ENCODE results near the gene ACAT2.
"Not testable (repeated sequence)": the region's sequence is repeated elsewhere in the genome, so short reads cannot be mapped to it uniquely, and the experiment has no call there.

Gene ACAT2

DNA sequence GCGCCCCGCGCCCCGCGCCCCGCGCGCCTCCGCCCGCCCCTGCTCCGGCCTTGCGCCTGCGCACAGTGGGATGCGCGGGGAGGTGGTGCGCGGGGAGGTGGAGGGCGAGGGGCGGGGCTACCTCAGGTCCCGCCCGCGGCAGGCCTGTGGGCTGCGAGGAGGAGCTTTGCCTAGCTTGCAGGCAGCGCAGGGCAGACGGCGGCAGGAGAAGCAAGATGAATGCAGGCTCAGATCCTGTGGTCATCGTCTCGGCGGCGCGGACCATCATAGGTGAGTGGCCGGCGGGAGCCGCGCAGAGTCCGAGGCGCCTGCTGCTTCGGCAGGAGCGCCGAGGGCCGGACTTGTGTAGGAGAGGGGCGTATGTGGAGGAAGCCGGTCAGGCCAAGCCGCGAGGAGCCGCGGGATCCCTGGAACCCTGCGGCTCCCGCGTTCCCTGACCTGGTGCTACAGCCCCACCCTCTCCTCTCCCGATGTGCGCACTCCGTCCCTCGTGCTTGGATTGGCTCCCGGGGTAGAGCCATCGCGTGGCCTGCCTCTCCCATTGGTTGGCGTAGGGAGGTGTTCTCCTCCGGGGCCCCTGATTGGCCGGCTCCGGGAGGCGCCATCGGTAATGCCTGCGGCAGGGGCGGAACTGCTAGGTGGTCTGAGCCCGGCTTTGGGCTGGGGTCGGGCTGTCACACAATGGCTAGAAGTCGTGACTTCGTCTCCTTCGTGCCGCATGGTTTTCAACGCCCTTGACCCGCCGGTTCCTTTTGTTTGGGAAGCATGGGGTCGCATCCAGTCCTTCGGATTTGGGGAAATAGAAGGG lies at the start of gene ACAT2:
Gene ACAT2 (plus strand): TSS at position 173 of the 808 bp plus-strand sequence. CDS start 43 bp downstream, at position 216.
- peak; percentile 94 for DNase-seq (ENCODE audit: low spot score)

DNA sequence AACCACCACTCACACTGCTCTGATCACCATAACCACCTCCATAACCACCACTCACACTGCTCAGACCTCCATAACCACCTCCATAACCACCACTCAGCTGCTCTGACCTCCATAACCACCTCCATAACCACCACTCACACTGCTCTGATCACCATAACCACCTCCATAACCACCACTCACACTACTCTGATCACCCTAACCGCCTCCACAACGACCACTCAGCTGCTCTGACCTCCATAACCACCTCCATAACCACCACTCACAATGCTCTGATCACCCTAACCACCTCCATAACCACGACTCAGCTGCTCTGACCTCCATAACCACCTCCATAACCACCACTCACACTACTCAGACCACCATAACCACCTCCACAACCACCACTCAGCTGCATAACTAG lies 49.5 kb upstream of the ACAT2 start:
- not testable (repeated sequence) for DNase-seq (ENCODE audit: low spot score)

DNA sequence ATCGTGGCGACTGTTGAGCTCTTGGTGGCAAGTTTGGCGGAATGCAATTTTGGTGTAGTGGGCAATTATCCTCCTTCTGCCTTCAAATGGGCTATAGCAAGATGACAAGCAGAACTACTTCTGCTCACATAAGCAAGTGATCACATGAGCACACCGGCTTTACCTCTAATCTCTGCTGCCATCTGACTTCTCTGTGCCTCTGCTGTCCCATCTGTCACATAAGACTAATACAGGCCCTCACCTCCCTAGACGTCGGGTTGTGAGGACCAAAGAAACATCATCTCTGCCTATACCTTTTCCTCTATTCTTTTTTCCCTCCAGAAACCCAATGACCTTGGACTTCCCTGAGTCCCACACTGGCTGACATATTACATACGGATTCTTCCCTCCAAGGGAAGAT lies 47.9 kb upstream of the ACAT2 start:
- DNase-seq (ENCODE audit: low spot score): no peak

DNA sequence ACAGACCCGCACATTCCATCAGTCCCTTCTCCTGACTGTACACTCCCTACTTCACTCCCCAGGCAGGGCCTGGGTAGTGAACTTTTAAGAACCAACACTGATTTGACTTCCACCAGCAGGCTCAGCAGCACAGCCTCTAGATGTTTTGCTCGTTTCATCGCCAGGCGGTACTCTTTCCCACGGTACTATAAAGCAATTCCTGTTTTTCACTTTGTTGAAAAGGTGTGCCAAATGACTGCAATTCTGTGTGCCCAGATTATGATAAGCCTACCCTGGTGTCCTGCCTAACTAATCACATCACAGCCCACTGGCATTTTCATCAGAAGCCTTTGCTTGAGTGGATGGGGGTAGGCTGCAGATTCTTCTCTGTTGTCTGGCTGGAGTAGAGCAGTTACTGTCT lies 47.4 kb upstream of the ACAT2 start:
- DNase-seq (ENCODE audit: low spot score): no peak

DNA sequence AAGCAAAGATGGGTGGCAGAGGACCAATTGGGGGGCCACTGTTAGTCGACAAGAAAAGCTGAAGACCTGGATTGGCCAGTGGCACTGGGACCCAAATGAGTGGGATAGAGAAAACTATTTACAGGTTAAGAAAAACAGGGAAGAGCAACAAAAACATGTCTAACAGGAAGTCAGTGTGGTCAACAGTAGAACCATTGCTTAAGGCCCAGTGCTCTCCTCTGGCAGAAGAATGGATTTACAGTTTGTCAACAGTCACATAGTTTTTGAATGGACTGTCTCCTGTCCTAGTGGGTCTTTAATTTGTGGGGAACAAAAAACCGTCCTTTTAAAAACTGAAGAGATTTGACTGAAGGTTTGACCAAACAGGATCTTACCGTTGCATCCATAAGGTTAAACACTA lies 46.7 kb upstream of the ACAT2 start:
- DNase-seq (ENCODE audit: low spot score): no peak

DNA sequence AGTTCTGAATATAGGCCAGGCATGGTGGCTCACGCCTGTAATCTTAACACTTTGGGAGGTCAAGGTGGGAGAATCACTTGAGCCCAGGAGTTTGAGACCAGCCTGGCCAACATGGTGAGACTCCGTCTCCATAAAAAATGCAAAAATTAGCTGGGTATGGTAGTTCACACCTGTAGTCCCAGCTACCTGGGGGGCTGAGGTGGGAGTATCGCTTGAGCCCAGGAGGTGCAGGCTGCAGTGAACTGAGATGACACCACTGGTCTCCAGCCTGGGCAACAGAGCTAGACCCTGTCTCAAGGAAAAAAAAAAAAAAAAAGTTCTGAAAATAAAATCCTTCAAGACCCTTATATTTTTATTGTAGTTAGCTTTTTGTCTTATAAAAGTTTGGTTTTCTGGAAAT lies 46.2 kb upstream of the ACAT2 start:
- no peak for DNase-seq (ENCODE audit: low spot score)

DNA sequence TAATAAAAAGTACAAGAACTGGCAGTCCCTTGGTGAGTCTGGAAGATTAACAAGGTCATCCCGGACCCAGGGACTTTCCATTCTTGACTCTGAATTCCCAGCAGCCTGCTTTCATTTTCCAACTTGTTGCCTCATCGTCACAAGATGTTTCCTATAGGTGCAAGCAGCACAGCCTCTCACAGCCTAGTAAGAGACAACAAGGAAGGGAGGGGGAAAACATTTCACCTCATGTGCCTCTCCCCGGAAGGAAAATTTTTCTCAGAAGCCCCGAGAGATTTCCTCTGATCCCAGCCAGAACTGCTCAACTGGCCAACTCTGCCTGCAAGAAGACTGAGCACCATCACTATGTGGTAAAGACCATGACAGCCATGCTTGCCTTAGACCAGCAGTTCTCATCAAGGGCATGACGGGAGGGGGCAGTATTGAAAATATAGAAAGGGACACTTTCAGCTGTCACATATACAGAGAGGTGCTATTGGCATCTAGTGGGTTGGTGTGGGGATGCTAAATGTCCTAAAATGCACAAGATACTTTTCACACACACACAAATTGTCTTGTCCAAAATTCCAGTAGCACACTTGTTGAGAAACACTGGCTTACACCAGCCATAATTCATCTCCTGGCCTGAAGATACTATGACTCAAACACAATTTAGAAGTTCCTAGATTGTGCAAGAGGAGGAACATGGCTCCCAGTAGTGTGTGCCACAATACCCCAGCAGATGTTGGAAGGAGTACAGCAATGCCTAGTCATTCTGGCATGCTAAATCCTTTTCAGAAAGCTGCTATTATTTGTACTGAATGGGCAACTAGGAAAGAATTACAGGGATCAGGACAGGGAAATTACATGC lies 45.4 kb upstream of the ACAT2 start:
- no peak for DNase-seq (ENCODE audit: low spot score)

DNA sequence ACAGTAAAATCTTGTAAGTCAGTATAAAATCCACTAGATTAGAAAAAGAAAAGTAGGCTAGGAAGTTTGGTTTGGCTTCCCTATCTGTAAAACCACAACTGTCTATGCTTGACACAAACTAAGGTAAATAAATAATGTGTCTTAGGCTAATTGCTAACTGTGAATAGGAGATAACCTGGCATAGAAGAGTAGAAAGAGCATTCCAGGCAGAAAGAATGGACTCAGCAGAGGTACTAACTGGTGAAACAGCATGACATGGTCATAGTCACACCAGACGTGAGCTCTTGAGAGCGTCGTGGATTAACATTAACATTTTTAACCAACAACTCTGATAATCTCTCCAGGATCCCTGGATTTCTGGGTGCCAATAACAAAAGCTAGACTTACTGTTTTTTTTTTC lies 43.2 kb upstream of the ACAT2 start:
- DNase-seq (ENCODE audit: low spot score): no peak

DNA sequence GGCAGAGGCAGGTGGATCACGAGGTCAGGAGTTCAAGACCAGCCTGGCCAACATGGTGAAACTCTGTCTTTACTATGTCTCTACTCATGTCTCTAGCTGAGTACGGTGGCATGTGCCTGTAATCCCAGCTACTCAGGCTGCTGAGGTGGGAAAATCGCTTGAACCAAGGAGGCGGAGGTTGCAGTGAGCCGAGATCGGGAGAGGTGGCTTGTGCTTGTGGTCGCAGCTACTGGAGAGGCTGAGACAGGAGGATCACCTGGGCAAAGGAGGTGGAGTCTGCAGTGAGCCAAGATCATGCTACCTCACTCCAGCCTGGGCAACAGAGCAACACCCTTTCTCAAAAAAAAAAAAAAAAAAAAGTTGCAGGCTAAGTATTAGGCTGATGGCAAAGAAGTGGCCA lies 42.6 kb upstream of the ACAT2 start:
- no peak for DNase-seq (ENCODE audit: low spot score)

DNA sequence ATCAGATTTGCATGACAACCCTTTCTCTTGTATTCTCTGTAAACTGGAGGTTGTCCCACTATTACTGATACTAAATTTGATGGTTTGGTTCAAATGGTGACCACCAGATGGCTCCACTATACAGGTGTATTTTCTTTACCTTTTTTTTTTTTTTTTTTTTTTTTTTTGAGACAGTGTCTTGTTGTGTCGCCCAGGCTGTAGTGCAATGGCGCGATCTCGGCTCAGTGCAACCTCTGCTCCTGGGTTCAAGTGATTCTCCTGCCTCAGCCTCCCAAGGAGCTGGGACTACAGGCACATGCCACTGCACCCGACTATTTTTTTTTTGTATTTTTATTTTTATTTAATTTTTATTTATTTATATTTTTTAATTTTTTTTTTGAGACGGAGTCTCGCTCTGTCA lies 41.1 kb upstream of the ACAT2 start:
- DNase-seq (ENCODE audit: low spot score): peak; percentile 76

DNA sequence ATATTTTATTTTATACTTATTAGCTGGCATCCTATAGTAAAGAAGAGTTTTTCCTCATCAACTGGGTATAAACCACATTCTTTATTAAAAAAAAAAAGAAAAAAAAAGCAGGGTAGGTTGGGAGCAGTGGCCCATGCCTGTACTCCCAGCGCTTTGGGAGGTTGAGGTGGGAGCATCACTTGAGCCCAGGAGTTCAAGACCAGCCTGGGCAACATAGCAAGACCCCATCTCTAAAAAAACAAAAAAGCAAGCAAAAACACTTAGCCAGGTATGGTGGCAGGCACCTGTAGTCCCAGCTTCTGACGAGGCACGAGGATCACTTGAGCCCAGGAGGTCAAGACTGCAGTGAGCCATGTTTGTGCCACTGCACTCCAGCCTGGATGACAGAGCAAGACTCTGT lies 39.9 kb upstream of the ACAT2 start:
- not testable (repeated sequence) for DNase-seq (ENCODE audit: low spot score)

DNA sequence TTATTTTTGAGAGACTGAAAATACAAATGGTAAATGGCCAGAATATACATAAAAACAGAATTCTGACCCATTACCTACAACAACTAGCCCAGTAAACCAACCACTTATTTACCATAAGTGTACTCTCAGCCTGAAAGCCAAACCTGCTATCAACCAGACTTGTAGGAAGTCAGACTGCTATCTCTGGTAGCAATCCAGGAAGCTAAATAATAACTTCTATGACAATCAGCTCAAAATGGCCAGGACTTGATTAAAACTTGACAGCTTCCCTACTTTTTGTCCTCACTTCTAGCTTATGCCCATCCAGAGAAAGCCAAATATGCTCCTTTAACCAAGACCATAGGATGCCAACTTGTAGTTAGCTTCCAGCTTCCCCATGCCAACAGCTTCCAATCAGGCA lies 39.2 kb upstream of the ACAT2 start:
- DNase-seq (ENCODE audit: low spot score): no peak

DNA sequence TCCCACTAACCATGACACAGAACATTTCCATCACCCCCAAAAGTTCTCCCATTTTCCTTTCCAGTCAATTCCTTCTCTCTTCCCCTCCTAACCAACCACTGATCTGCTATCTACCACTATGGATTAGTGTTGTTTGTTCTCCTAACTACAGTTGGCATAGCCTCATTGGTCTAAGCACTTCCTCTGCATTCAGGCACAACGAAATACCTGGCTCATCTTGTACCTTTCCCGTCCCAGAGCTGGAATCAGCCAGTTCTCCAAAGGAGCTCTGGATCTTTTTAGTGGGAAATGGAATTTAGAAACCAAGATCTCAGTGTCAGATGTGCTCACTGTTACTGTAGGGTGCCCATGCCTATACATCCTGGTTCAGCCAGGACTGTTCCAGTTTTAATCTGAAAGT lies 38.6 kb upstream of the ACAT2 start:
- DNase-seq (ENCODE audit: low spot score): no peak

DNA sequence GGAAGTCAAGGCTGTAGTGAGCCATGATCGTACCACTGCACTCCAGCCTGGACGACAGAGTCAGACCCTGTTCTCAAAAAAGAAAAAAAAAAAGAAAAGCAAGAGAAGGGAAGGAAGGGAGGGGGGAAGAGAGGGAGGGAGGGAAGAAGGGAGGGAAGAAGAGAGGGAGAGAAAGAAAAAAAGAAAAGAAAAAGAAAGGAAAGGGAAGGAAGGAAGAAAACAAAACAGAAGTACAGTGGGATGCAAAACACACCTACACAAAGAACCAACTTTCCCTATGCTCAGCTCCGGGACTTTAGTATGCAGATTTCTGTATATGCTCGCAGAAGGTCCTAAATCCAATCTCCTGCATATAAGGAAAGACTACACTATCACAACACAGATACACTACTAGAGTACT lies 37.1 kb upstream of the ACAT2 start:
- DNase-seq (ENCODE audit: low spot score): no peak

DNA sequence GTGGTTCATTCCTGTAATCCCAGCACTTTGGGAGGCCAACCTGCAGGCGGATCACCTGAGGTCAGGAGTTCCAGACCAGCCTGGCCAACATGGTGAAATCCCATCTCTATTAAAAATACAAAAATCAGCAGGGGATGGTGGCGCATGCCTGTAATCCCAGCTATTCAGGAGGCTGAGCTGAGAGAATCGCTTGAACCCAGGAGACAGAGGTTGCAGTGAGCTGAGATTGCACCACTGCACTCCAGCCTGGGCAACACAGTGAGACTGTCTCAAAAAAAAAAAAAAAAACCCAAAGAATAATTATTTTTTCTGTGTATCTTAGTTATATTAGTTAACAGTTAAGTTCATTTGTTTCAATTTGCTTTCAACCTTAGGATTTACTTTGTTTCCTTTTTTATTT lies 36.6 kb upstream of the ACAT2 start:
- DNase-seq (ENCODE audit: low spot score): not testable (repeated sequence)

DNA sequence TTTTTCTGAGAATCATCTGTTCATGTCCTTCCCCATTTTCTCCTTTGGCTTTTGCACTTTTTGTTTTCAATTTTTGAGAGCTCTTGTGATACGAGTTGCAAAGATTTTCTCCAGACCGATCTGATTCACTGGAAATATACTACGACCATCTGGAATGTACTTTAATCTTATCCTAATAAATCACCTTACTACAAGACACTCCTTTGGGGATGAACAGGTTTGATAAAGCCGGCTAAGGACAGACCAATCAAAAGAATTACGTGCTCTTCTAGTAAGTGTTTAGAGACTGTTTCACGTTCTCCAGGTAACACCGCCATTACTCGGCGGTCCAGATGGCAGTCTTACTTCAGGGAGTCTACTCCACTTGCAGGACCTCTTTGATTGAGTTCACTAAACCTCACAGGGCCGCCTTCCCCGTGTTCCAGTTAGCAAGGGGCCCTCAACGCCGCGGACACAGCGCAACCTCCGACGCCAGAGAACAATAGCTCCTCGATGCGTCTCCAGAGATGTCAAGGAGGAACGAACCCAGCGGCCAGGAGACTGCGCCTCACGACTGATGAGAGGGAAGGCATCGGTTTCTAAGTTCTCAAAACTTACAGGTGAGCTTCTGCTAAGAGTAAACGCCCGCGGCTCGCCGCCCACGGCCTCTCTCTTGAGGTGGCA lies 35.5 kb upstream of the ACAT2 start:
- no peak for DNase-seq (ENCODE audit: low spot score)

DNA sequence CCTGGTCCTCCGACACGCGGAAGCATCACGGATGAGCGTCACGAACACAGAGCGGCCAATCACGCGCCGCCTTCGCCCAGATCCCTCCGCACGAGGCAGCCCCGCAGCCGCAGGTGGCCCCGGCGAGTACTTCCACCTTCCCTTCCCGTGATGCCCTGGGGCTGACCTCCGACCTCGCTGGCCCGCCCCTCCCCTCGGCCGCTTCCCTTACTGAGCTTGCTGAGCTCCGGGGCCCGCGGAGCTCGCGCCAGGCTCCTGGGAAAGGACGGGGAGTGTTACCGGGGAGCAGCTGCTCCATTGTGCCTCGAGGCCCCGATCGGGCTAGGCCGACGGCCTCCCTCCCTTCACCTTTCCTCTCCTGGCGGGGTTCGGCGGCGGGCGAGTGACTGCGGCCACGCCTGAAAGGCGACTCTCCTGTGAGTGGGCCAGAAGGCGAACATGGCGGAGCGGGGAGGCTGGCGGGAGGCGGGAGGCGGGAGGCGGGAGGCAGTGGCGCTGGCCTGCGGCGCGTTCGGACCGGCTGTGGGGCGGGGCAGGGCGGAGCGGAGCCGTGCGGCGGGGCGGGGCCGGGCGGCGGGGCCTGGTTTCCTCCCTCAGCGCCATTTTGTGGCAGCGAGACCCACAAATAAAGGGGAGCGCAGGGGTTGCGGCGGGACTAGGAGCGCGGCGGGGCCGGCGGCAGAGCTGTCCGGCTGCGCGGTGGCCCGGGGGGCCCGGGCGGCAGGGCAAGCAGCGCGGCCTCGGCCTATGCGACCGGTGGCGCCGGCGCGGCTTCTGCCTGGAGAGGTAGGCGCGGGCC lies 34.7 kb upstream of the ACAT2 start, which contains the start of gene WTAP:
Gene WTAP (plus strand): TSS at position 589 of the 799 bp plus-strand sequence. CDS start 8,760 bp downstream, outside the sequence.
- peak; percentile 97 for DNase-seq (ENCODE audit: low spot score)

DNA sequence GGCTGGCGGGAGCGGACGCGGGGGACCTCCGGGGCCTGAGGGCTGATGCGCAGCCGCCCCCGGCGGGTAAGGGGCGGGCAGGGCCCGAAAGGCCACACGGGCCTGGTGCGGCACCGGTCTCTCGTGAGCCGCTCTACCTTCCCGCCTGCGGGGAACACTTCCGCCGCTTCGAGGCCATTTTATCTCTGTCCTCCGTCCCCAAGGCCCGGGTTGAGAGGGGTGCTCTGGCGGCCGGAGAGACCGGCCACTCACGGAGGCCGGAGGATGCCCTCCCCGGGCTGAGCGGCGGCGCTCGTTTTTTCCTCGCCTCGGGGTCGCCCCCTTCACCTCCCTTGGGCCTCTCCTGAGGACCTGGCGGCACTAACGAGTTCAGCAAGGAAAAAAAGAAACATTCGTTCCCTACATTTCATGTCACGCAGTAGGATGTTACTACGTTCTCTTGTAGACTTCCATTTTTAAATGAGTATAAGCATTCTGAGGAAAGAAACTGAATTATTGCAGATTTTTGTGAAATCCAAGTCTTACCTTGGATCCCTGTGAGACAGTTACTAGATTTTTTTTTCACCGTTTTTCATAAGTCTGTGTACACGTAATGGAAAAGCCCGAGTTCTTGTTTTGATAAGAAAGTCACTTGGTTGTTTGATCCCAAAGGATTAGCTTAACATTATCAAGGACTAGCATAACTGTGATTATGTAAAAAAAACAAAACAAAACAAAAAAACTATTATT lies 34.0 kb upstream of the ACAT2 start:
- peak; percentile 41 for DNase-seq (ENCODE audit: low spot score)

DNA sequence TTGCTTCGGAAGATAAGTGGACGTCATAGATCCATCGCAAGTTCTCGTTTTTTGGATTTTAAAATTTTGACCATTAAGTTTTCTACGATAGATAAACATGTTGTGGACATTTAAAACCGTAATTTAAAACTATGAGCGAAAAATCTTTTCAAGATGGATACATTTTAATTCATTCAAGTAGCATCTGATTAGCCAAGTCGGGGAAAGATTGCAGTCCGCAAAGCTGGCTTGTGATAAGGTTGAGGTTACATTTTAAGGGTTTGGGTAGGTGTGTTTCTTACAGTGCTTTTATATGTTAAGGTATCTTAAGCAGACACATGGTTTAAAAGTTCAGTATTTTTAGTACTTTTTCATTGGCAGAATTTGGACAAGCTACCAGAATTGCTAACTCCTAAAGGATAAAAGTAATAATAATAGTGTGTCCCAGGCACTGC lies 33.3 kb upstream of the ACAT2 start:
- peak; percentile 13 for DNase-seq (ENCODE audit: low spot score)

DNA sequence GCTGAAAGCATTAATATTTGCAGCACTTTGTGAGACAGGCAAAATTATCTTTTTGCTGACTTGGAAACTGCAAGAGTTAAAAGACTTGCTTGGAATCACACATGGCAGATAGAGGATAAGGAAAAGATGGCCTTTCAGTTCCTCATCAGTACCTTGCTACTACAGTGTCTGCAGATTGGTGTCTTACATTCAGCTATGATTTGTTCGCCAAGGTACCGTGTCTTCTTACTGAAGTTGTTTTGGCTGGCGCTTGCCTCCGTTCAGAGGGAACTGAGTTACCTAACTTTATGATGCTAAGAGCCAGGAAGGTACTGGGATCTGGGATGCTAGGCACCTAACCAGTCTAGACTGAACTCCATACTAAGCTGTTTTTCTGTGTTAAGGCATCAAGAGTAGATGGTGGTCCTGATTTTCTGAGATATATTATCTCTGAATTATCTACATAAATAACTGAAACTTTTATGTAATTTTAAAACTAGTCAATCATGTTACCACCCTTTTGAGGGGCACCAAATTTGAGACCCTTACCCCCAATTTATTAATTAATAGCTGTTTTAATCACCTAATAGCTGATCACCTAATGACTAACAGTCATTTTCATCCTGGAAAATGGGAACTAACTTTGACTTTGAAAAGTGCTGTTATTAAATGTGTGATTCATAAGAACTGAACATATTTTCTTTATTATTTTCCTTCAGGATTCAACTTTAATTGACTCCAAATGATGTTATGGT lies 32.1 kb upstream of the ACAT2 start:
- DNase-seq (ENCODE audit: low spot score): no peak

All from CD4-positive, alpha-beta T cell treated with Interleukin-2 at 100 ng/mL for 4 hours (primary cell).